HG03103 (cell line): ENCODE results near the gene CCDC154.
A peak's percentile ranks its signal among the peaks of the same experiment; 100 is the strongest.
"Not testable (repeated sequence)": the region's sequence is repeated elsewhere in the genome, so short reads cannot be mapped to it uniquely, and the experiment has no call there.

Experiments used
- ATAC-seq: cut with Tn5 transposase; IDR thresholded peaks from one replicate; pipeline ENCODE4 v1.9.1; 2021; ENCODE audit warnings: low read depth; ENCODE audit not compliant: unreplicated experiment

The CCDC154 gene

GRCh38 chr16:1443980-1444729, at the start of gene CCDC154:
TSS of gene CCDC154 (minus strand) at chr16:1444556. CDS start at chr16:1444322, 234 bp downstream.
- no peak for ATAC-seq

- no peak for ATAC-seq
Measured at GRCh38 chr16:1493746-1494094, 49.4 kb upstream of the CCDC154 start.

- ATAC-seq, result peak; percentile 46
Measured at GRCh38 chr16:1492923-1493745, 48.8 kb upstream of the CCDC154 start, which contains the start of gene TELO2. TSS of gene TELO2 (plus strand) at chr16:1493360. CDS start at chr16:1494282, 922 bp downstream.

- no peak for ATAC-seq
Measured at GRCh38 chr16:1492082-1492922, 47.9 kb upstream of the CCDC154 start.

- ATAC-seq, result no peak
Measured at GRCh38 chr16:1491327-1491726, 47.0 kb upstream of the CCDC154 start.

- ATAC-seq, result no peak
Measured at GRCh38 chr16:1489077-1489476, 44.7 kb upstream of the CCDC154 start.

- no peak for ATAC-seq
Measured at GRCh38 chr16:1488619-1489018, 44.3 kb upstream of the CCDC154 start, which contains the start of gene PTX4. TSS of gene PTX4 (minus strand) at chr16:1488944. CDS start at chr16:1488909, 35 bp downstream.

GRCh38 chr16:1488054-1488601, 43.8 kb upstream of the CCDC154 start:
- no peak for ATAC-seq

GRCh38 chr16:1487395-1488053, 43.2 kb upstream of the CCDC154 start:
- ATAC-seq, result no peak

- ATAC-seq, result no peak
Measured at GRCh38 chr16:1486551-1487390, 42.4 kb upstream of the CCDC154 start.

- no peak for ATAC-seq
Measured at GRCh38 chr16:1485847-1486496, 41.6 kb upstream of the CCDC154 start.

GRCh38 chr16:1481906-1482835, 37.8 kb upstream of the CCDC154 start:
- no peak for ATAC-seq

- not testable (repeated sequence) for ATAC-seq
Measured at GRCh38 chr16:1478937-1479336, 34.6 kb upstream of the CCDC154 start.

GRCh38 chr16:1477033-1477432, 32.7 kb upstream of the CCDC154 start:
- ATAC-seq, result no peak

- no peak for ATAC-seq
Measured at GRCh38 chr16:1475552-1476114, 31.3 kb upstream of the CCDC154 start.

- peak; percentile 71 for ATAC-seq
Measured at GRCh38 chr16:1474796-1475551, 30.6 kb upstream of the CCDC154 start, which contains the start of gene CLCN7. TSS of gene CLCN7 (minus strand) at chr16:1475028. CDS start at chr16:1474974, 54 bp downstream.
